Epithelial cell of esophagus (primary cell): ENCODE results near the gene PERCC1.
"Not testable (repeated sequence)": the region's sequence is repeated elsewhere in the genome, so short reads cannot be mapped to it uniquely, and the experiment has no call there.

Source experiments
- DNase-seq: peaks from one replicate; pipeline ENCODE4 v3.0.0; 2010; ENCODE audit warnings: low read depth
- H3K4me3 ChIP-seq: 2 replicates; pipeline ENCODE4 v1.5.1; 2011; ENCODE audit warnings: mild to moderate bottlenecking, low read length, control low read depth
- CTCF ChIP-seq: IDR thresholded peaks from 2 replicates; pipeline ENCODE4 v1.5.1; 2011; ENCODE audit warnings: low read depth, mild to moderate bottlenecking, low read length, control low read depth, inconsistent platforms; ENCODE audit not compliant: insufficient read depth; ENCODE audit errors: missing control alignments

The PERCC1 gene

GRCh38 chr16:1474082-1474795, 43.4 kb downstream of the PERCC1 start:
- no peak for TF ChIP-seq CTCF
- no peak for DNase-seq
- peak overlapping the region; percentile 80 for H3K4me3 ChIP-seq

- DNase-seq, result peak; percentile 91
- no peak for TF ChIP-seq CTCF
- peak within 1 kb of the TSS; percentile 80 for H3K4me3 ChIP-seq
Measured at GRCh38 chr16:1474796-1475551, 44.1 kb downstream of the PERCC1 start, which contains the start of gene CLCN7. Gene CLCN7 (minus strand): TSS chr16:1475028. CDS start chr16:1474974, 54 bp downstream.

GRCh38 chr16:1475552-1476114, 44.8 kb downstream of the PERCC1 start:
- no peak for TF ChIP-seq CTCF
- peak overlapping the region; percentile 80 for H3K4me3 ChIP-seq
- no peak for DNase-seq

- DNase-seq, result no peak
- TF ChIP-seq CTCF, result no peak
- H3K4me3 ChIP-seq, result no peak overlapping the region
Measured at GRCh38 chr16:1477033-1477432, 46.2 kb downstream of the PERCC1 start.

- H3K4me3 ChIP-seq, DNase-seq: not testable (repeated sequence)
Measured at GRCh38 chr16:1478937-1479336, 48.1 kb downstream of the PERCC1 start.

GRCh38 chr16:1481906-1482835, 51.3 kb downstream of the PERCC1 start:
- no peak overlapping the region for H3K4me3 ChIP-seq
- TF ChIP-seq CTCF, result no peak
- DNase-seq, result no peak
